Measurements from ENCODE around the gene SIK2. TPM values are rescaled to one million over a fixed set of nuclear protein-coding genes. Genes with fewer than 3 reads are reported as not detected.

The SIK2 gene
- total RNA-seq, 1 donor from 2014 or later: 21.8 TPM

DNA sequence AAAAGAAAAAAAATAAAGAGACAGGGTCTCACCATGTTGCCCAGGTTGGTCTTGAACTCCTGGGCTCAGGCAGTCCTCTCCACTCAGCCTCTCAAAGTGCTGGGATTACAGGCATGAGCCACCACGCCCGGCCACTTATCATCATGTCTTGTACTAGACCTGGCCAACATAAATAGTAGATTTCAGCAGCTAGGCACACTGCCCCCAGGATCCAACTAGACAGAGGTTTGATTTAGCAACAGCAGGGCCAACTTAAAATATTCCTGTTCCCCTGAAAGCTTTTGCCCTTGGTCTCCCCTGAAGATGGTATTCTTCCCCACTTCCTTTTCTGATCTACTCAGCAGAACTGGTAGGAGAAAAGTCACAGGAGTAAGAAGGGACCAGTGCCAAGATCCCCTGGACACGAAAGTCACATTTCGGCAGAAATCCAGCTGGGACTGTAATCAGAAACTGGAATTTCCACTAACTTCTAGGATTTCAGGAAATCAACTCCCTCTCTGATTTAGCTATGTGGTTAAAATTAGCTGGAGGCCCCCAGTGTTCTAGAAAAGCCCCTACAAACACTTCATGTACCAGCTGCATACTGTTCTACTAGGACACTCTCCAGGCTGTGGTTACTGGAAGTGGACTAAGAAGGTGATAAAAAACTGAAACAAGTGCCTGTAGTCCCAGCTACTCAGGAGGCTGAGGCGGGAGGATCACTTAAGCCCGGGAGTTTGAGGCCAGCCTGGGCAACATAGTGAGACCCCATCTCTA lies 172.9 kb downstream of the SIK2 start:
- no peak overlapping the region for H3K27ac Mint-ChIP-seq (ENCODE audit: unreplicated experiment)
- H3K36me3 Mint-ChIP-seq (ENCODE audit: low read depth): no peaks in the 10 kb centered on the region
- TF ChIP-seq, protein P1, sequence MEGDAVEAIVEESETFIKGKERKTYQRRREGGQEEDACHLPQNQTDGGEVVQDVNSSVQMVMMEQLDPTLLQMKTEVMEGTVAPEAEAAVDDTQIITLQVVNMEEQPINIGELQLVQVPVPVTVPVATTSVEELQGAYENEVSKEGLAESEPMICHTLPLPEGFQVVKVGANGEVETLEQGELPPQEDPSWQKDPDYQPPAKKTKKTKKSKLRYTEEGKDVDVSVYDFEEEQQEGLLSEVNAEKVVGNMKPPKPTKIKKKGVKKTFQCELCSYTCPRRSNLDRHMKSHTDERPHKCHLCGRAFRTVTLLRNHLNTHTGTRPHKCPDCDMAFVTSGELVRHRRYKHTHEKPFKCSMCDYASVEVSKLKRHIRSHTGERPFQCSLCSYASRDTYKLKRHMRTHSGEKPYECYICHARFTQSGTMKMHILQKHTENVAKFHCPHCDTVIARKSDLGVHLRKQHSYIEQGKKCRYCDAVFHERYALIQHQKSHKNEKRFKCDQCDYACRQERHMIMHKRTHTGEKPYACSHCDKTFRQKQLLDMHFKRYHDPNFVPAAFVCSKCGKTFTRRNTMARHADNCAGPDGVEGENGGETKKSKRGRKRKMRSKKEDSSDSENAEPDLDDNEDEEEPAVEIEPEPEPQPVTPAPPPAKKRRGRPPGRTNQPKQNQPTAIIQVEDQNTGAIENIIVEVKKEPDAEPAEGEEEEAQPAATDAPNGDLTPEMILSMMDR (conservative IDR thresholded peaks at IDR 0.05): no peak
- H3K9me3 Mint-ChIP-seq: no peaks in the 10 kb centered on the region
- no peak for DNase-seq (ENCODE audit: low read depth, low spot score)
- no peak overlapping the region for H3K4me3 Mint-ChIP-seq
- H3K4me1 Mint-ChIP-seq: no peaks in the 10 kb centered on the region
- H3K27me3 Mint-ChIP-seq (ENCODE audit: low read depth): no peaks in the 10 kb centered on the region

DNA sequence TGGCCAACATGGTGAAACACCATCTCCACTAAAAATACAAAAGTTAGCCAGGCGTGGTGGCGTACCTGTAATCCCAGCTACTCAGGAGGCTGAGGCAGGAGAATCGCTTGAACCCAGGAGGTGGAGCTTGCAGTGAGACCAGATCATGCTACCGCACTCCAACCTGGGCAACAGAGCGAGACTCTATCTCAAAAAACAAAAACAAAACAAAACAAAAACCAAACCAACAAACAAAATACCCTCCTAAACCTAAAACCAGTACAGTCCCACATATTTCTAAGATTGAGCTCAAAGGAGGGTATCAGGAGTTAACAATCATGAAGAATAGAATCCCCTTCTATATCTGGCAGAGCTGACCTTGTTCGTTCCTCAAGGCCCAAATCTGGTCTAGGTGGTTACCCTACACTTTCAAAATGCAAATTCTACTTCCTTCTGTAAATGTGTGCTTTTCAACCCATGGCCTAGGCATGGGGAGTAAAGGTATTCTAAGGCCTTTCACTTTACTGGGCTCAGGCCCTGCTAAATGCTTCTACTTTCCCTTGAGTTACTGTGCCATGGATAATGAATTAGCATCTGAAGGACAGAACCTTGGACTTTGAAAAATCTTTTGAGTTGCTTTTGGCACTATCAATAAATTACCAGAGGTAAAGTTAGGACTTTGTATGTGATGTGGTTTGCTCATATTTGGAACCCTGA lies 174.3 kb downstream of the SIK2 start:
- DNase-seq (ENCODE audit: low read depth, low spot score): no peak
- Mint-ChIP-seq H3K27me3 (ENCODE audit: low read depth) (no peaks in the 10 kb centered on the region), H3K27ac (ENCODE audit: unreplicated experiment) (peak overlapping the region; percentile 39), H3K36me3 (ENCODE audit: low read depth) (no peaks in the 10 kb centered on the region), H3K4me1 (no peaks in the 10 kb centered on the region), H3K9me3 (no peaks in the 10 kb centered on the region), H3K4me3 (no peak overlapping the region)
- TF ChIP-seq, protein P1 (conservative IDR thresholded peaks at IDR 0.05): no peak

DNA sequence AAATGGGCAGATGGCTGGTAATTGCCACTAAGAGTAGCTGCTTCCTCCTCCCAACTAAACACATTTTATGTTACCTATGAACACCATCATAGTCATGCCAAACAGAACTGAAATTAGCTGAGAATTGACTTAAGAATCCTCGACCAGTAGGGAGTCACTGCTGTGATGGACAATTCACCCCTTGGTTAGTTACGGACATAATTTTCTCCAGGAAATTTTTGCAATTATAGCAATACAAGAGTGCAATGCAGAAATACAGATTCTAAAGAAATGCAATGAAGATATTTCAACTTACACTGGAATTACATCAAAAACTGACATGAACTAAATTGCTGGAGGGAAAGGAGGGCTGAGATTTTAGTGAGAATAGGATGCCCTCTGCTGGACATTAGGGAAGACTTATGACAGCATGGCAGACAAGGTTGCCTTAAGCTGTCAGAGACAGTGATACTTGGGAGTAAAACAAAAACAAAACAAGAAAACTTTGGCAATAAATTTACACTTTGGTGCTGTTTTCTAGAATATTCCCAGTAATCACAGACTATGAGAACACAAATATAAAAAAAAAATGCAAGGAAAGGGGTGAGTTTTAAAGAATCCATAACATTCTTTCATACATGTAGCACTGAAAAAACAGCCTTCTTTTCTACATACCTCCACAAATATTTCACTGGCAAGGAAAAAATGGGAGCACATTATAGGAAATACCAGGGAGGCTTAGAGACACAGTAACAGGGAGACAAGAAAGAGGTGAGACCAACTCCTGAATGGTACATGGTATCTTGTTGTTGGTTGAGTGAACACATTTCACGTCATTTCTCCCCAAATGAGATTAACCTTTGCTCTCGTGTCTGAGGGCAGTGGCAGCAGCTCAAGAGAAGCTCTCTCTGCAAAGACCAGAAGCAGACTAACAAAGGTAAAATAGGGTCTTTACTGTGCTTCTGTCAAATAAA lies 175.1 kb downstream of the SIK2 start:
- TF ChIP-seq, protein P1 (conservative IDR thresholded peaks at IDR 0.05): peak; percentile 89
- Mint-ChIP-seq H3K27me3 (ENCODE audit: low read depth) (no peaks in the 10 kb centered on the region), H3K36me3 (ENCODE audit: low read depth) (no peaks in the 10 kb centered on the region), H3K4me1 (no peaks in the 10 kb centered on the region), H3K4me3 (no peak overlapping the region), H3K9me3 (no peaks in the 10 kb centered on the region), H3K27ac (ENCODE audit: unreplicated experiment) (no peak overlapping the region)
- DNase-seq (ENCODE audit: low read depth, low spot score): no peak

DNA sequence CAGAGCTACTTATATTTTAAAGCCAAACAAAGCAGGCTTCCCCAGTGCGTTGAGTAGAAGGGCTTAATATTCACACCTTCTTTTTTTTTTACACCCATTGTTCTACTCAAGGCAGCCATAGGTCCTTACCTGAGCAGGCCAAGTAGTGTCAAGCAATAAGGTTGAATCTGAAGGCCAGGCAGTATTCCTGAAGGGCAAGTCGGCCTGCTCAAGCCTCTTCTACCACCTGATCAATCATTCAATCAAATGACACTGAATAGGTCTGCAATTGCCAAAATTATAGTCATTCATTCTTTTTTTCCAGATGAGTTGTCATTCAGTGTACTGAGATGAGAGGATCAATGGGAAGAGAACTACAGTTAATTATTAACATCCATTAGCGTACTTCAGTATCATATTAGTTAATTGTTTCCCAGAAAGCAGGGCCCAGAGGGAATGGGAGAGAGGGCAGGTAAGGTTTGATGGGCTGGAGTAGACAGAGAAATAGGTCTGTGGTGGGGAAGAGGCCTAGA lies 175.9 kb downstream of the SIK2 start:
- Mint-ChIP-seq H3K36me3 (ENCODE audit: low read depth) (no peaks in the 10 kb centered on the region), H3K4me3 (no peak overlapping the region), H3K27me3 (ENCODE audit: low read depth) (no peaks in the 10 kb centered on the region), H3K9me3 (no peaks in the 10 kb centered on the region), H3K4me1 (no peaks in the 10 kb centered on the region), H3K27ac (ENCODE audit: unreplicated experiment) (peak overlapping the region; percentile 11)
- TF ChIP-seq, protein P1 (conservative IDR thresholded peaks at IDR 0.05): no peak
- no peak for DNase-seq (ENCODE audit: low read depth, low spot score)

DNA sequence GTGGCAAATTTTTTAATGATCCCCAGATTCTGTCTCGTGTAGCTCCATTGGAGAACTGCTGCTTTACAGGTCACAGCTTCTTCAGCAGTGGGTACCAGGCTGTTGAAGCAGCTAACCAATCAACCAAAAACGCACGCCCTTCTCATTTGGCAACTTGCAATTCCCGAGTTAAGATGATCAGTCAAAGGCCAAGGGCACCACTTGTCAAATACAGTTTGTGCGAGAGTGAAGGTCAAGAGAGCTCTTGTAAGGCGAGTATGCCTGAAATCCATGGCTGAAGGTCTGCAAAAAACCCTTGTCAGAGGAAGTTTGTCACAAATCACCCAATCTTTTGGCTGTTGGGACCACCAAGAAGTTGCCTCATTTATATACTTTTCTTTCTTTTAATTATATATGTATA lies 176.9 kb downstream of the SIK2 start:
- no peaks in the 10 kb centered on the region for H3K36me3 Mint-ChIP-seq (ENCODE audit: low read depth)
- H3K27ac Mint-ChIP-seq (ENCODE audit: unreplicated experiment): no peak overlapping the region
- DNase-seq (ENCODE audit: low read depth, low spot score): no peak
- no peak overlapping the region for H3K4me3 Mint-ChIP-seq
- TF ChIP-seq, protein P1 (conservative IDR thresholded peaks at IDR 0.05): no peak
- H3K27me3 Mint-ChIP-seq (ENCODE audit: low read depth): no peaks in the 10 kb centered on the region
- H3K9me3 Mint-ChIP-seq: no peaks in the 10 kb centered on the region
- H3K4me1 Mint-ChIP-seq: no peaks in the 10 kb centered on the region
